Muscle layer of colon (tissue), 2 donors: ENCODE measurements around the gene TEKT5.

Experiments
- H3K27ac ChIP-seq: one replicate; pipeline ENCODE4 v1.7.0; 2013; ENCODE audit warnings: low read depth, mild to moderate bottlenecking, low read length, moderate library complexity
- H3K27me3 ChIP-seq, 2 donors: one replicate each; pipeline ENCODE4 v1.7.0; 2013; ENCODE audit warnings: low read length in 2 of 2, mild to moderate bottlenecking in 2 of 2; ENCODE audit not compliant: insufficient read depth in 2 of 2, control insufficient read depth in 1 of 2
- H3K36me3 ChIP-seq: one replicate; pipeline ENCODE4 v1.7.0; 2013; ENCODE audit warnings: mild to moderate bottlenecking, low read length; ENCODE audit not compliant: insufficient read depth
- H3K4me1 ChIP-seq: one replicate; pipeline ENCODE4 v1.7.0; 2013; ENCODE audit warnings: mild to moderate bottlenecking, low read length; ENCODE audit not compliant: insufficient read depth
- H3K4me3 ChIP-seq, 2 donors: one replicate each; pipeline ENCODE4 v1.7.0; 2013; ENCODE audit warnings: low read length in 2 of 2, low read depth in 1 of 2, mild to moderate bottlenecking in 1 of 2, moderate library complexity in 1 of 2
- H3K9ac ChIP-seq: one replicate; pipeline ENCODE4 v1.7.0; 2013; ENCODE audit warnings: low read length
- H3K9me3 ChIP-seq: one replicate; pipeline ENCODE4 v1.7.0; 2013; ENCODE audit warnings: mild to moderate bottlenecking, low read length
- donor health status: abdominal sarcoma.
- donor health status: Adenocarcinoma of cecum.

The TEKT5 gene

DNA sequence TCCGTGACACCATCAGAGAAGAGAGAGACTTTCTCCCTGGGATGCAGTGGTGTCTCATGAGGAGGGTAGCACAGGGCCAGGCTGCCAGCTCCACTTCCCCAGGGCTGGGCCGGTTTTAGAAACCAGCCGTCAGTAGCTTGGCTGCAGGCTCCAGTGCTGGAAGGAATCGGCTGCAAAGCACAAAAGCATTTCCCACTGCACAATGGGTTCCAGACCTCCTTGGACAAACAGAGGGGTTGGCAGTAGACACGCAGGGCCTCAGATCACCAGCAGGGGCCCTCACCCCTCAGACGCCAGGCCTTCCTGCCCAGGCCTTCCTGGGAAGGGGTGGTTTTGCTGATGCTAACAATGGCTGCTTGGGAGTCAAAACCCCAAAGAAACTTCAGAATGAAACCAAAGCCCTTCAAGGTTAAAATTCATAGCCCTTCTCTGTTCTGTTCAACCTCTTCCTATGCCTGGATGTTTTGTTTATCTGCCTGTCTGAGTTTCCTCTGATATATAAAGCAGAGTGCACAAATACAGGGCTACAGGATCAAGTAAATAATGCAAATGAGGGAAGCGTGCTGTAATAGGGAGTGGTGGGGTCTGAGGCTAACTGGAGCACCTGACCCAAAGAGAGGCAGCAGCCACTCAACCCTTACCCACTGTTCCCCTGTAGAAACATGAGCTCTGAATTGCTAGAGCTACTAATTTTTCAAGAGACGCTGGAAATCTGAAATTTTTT, 26.2 kb downstream of the TEKT5 start:
- H3K27ac ChIP-seq, result no peak overlapping the region
- no peak overlapping the region for H3K4me3 ChIP-seq
- no peak overlapping the region for H3K9ac ChIP-seq
- H3K4me1 ChIP-seq, result no peaks in the 10 kb centered on the region
- no peaks in the 10 kb centered on the region for H3K36me3 ChIP-seq
- no peaks in the 10 kb centered on the region for H3K9me3 ChIP-seq
- H3K27me3 ChIP-seq, result no peaks in the 10 kb centered on the region

DNA sequence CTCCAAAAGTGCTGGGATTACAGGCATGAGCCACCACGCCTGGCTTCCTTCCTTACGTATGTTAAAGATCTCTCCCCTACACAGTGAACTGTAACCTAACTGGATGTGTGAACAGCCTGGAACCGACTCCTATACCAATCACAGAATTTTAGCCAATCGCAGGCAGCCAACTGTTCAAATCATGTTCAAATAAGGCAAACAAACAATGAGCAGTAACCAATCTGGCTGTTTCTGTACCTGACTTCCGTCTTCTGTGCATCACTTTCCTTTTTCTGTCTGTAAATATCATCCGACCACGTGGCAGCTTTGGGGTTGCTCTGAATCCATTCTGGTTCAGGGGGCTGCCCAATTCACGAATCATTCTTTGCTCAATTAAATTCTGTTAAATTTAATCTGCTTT, 27.5 kb downstream of the TEKT5 start:
- Histone ChIP-seq H3K4me1 (peaks cover 3% of the 10 kb centered on the region), H3K4me3 (no peak overlapping the region), H3K9ac (no peak overlapping the region), H3K27me3 (no peaks in the 10 kb centered on the region), H3K27ac (no peak overlapping the region), H3K9me3 (no peaks in the 10 kb centered on the region), H3K36me3 (no peaks in the 10 kb centered on the region)

DNA sequence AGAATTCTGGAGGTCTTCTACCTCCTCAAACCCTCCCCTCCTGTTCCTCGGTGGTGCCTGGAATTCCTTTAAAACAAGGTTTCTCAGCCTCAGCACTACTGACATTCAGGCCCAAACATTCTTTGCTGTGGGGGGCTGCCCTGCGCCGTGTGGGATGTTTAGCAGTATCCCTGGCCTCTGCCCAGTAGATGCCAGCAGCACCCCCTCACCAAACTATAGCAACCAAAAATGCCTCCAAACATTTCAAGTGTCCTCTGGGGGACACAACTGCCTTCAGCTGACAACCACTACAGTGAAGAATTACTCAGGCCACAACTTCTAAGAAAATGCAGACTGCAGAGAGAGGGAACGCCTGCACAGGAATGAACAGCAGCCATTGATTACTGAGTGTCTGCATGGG, 28.4 kb downstream of the TEKT5 start:
- Histone ChIP-seq H3K27me3 (no peaks in the 10 kb centered on the region), H3K4me1 (peaks cover 3% of the 10 kb centered on the region), H3K4me3 (no peak overlapping the region), H3K27ac (no peak overlapping the region), H3K36me3 (no peaks in the 10 kb centered on the region), H3K9ac (no peak overlapping the region), H3K9me3 (no peaks in the 10 kb centered on the region)

DNA sequence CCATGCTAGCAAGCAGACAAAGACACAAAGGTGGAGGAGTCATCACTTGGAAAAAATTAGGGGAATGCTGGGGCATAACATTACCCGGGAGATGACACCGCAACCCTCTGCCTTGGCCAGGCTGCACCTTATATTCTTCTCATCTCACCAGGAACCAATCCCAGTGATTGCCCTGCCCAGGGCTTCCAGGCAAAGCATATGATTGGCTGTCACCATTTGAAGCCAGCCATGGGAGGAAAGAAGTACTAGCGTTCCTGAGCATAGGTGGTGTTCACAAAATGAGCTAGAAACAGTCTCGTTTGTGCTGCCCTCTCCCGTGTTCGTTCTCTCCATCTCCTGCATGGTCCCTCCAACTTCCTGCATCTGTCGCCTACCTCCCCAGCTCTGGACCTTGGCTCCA, 29.6 kb downstream of the TEKT5 start:
- Histone ChIP-seq H3K9me3 (no peaks in the 10 kb centered on the region), H3K4me1 (peaks cover 3% of the 10 kb centered on the region), H3K4me3 (no peak overlapping the region), H3K27me3 (no peaks in the 10 kb centered on the region), H3K9ac (no peak overlapping the region), H3K27ac (no peak overlapping the region), H3K36me3 (no peaks in the 10 kb centered on the region)

DNA sequence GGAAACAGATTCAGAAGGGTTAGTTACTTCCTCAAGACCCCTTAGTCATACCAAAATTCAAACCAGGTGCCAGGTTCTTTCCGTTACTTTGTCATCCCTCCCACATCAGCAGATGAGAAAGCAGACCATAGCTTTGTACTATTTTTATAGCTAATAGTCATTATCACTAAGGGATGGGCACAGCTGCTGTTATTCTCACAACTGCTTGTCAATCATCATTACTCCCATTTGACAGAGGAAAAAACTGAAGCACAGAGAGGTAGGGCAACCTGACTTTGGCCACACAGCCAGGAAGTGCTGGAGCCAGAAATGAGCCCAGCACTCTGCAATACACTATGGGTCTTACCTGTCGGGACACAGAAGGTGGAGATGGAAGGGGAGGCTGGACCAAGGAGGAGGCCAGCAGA, 30.0 kb downstream of the TEKT5 start:
- Histone ChIP-seq H3K36me3 (no peaks in the 10 kb centered on the region), H3K4me3 (no peak overlapping the region), H3K4me1 (peaks cover 3% of the 10 kb centered on the region), H3K9me3 (no peaks in the 10 kb centered on the region), H3K27me3 (no peaks in the 10 kb centered on the region), H3K9ac (no peak overlapping the region), H3K27ac (no peak overlapping the region)

DNA sequence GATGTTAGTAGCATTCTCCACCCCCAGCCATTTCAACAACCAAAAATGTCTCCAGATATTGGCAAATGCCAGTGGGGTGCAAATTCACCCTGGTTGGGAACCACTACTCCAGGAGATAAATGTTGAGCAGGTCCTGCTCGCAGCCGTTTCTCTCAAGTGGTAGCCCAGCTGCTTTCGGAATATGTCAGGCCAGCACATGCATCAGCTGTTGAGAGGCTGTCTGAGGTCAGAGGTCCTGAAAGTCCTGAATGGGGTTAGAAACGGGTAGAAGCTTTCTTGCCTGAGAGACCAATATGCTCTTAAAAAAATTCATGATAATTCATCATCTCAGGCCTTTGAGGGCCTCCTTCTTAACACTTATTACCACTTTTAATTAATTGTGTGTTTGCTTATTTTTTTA, 31.0 kb downstream of the TEKT5 start:
- Histone ChIP-seq H3K4me1 (peaks cover 3% of the 10 kb centered on the region), H3K36me3 (no peaks in the 10 kb centered on the region), H3K9me3 (no peaks in the 10 kb centered on the region), H3K4me3 (no peak overlapping the region), H3K27ac (no peak overlapping the region), H3K9ac (no peak overlapping the region), H3K27me3 (no peaks in the 10 kb centered on the region)

DNA sequence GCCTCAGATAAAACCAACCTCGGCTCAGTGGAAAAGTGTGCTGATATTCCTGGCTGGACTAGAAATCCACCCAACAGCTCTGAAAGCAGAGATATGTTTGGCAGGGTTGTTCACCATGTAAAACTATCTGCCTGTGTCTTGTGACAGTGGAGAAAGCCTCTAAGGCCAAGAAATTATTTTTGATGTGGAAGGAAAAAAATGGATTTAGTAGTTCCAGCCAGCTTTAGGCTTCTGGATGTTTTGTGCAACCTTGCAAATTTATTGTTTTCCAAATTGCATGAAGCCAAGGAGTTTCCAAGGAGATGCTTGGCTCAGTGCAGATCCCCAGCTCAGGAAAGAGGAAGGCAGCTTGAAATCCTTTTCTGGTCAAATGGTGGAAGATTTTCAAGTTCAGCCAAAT, 31.6 kb downstream of the TEKT5 start:
- Histone ChIP-seq H3K9me3 (no peaks in the 10 kb centered on the region), H3K9ac (no peak overlapping the region), H3K4me1 (peaks cover 3% of the 10 kb centered on the region), H3K27ac (no peak overlapping the region), H3K27me3 (no peaks in the 10 kb centered on the region), H3K4me3 (no peak overlapping the region), H3K36me3 (no peaks in the 10 kb centered on the region)

DNA sequence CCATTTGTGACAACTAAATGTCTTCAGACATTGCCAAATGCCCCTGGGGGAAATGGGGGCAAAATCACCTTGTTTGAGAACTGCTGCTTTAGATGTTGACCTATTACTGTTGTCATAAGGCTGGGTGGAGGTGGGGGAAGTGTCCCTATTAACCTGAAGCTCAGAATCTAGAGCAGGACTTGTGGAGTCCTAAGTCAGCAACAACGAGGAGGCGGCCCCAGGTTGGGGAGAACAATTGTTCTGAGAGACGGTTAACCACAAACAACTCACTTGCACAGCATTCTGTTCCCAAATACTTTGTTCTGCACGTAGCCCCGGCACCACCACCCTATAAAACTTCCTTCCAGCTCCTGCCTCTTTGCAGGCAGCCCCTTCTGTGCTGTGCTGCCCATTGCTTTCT, 32.5 kb downstream of the TEKT5 start:
- Histone ChIP-seq H3K9ac (no peak overlapping the region), H3K36me3 (no peaks in the 10 kb centered on the region), H3K4me1 (peaks cover 3% of the 10 kb centered on the region), H3K9me3 (no peaks in the 10 kb centered on the region), H3K27me3 (no peaks in the 10 kb centered on the region), H3K4me3 (no peak overlapping the region), H3K27ac (no peak overlapping the region)

DNA sequence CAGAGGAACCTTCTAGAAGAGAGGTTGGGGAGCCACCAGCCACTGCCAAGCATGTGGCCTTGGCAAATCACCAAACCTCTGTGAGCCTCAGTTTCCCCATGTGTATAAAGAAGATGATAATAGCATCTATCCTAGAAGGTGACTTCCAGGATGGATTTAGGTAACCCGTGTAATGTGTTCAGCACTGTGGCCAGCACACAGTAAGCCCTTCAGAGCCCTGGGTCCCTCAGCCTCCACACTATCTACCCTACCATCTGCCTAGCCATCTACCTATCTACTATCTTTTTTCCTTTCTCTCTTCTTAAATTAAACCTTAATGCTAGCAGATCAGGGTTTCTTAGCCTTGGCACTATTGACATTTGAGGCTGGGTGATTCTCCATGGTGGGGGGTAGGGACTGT, 33.0 kb downstream of the TEKT5 start:
- no peaks in the 10 kb centered on the region for H3K36me3 ChIP-seq
- H3K9me3 ChIP-seq, result no peaks in the 10 kb centered on the region
- H3K27ac ChIP-seq, result no peak overlapping the region
- H3K27me3 ChIP-seq, result no peaks in the 10 kb centered on the region
- H3K9ac ChIP-seq, result no peak overlapping the region
- H3K4me1 ChIP-seq, result peaks cover 3% of the 10 kb centered on the region
- H3K4me3 ChIP-seq, result no peak overlapping the region

DNA sequence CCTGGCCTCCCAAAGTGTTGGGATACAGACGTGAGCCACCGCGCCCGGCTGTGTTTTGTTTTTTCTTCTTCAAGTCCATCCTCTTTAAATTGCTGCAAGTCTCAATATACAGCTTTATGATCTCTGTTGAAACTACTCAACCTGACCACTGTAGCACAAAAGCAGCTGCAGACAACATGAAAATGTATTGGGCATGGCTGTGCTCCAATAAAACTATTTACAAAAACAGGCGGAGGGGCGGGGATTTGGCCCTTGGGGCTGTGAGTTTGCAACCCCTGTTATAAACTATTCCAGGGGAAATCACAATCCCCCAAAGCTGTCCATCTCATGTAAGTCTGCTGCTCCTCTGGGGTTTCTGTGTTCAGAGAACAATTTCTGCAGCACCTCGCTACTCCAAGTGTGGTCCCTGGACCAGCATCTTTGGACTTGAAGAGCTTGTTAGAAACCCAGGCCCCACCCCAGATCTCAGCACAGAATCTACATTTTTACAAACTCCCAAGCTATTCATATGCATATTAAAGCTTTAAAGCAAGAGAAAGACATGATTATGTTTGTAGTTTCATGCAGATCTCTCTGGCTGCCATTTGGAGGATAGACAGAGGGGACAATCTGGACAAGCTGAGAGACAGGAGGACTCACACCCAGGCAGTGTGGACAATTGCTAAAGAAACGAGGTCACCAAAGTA, 33.6 kb downstream of the TEKT5 start:
- no peak overlapping the region for H3K27ac ChIP-seq

DNA sequence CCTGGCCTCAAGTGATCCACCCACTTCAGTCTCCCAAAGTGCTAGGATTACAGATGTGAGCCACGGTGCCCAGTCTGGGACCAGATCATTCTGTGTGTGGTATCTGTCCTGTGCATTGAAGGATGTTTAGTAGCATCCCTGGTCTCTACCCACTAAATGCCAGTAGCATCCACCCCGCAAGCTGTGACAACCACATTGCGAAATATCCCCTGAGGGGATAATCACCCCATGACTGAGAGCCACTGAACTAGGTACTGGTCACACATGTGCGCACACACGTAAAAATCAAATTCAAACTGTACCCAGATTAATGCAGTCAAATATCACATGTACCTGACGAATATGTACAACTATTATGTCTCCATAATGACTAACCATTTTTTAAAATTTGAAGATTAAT, 35.8 kb downstream of the TEKT5 start:
- H3K9ac ChIP-seq, result no peak overlapping the region

More for the DNA sequence above, 33.6 kb downstream of the TEKT5 start:
- Histone ChIP-seq H3K27me3 (no peaks in the 10 kb centered on the region), H3K9ac (no peak overlapping the region), H3K36me3 (no peaks in the 10 kb centered on the region), H3K9me3 (no peaks in the 10 kb centered on the region), H3K4me1 (peaks cover 3% of the 10 kb centered on the region), H3K4me3 (no peak overlapping the region)

DNA sequence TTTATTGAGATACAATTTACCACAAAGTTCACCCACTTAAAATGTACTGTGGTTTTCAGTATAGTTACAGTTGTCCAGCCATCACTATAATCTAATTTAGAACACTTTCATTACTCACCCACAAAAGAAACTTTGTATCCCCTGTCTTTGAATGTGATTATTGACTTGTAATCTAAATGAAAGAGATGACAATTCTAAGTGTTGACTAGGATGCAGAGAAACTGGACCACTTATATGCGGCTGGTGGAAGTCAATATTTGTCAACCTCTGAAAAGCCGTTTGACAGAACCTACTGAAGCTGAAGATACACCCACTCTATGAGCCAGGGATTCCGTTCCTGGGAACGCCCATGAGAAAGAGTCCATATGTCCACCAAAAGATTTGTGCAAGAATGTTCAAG, 36.8 kb downstream of the TEKT5 start:
- Histone ChIP-seq H3K27me3 (no peaks in the 10 kb centered on the region), H3K9me3 (no peaks in the 10 kb centered on the region), H3K36me3 (no peaks in the 10 kb centered on the region), H3K4me3 (no peak overlapping the region), H3K27ac (no peak overlapping the region), H3K9ac (no peak overlapping the region), H3K4me1 (peaks cover 3% of the 10 kb centered on the region)

More for the DNA sequence above, 35.8 kb downstream of the TEKT5 start:
- Histone ChIP-seq H3K4me3 (no peak overlapping the region), H3K4me1 (peaks cover 3% of the 10 kb centered on the region), H3K9me3 (no peaks in the 10 kb centered on the region), H3K27me3 (no peaks in the 10 kb centered on the region), H3K27ac (no peak overlapping the region), H3K36me3 (no peaks in the 10 kb centered on the region)
